IMR-90 (cell line): ENCODE measurements around the gene RNPEP. TPM values are rescaled to one million over a fixed set of nuclear protein-coding genes. Genes with fewer than 3 reads are reported as not detected.
A peak's percentile ranks its signal among the peaks of the same experiment; 100 is the strongest.

Experiments
- ATAC-seq: fragments of 200-7000 bp; cut with Tn5 transposase; 2 replicates; pipeline ENCODE4 v1.9.1; 2020; ENCODE audit warnings: low read depth, mild to moderate bottlenecking, moderate library complexity
- BruUV-seq: library from RNA; stranded (reverse); fragments of 400-500 nt; replicated peaks from 2 replicates; lab custom pipeline; 2021; lab: Mats Ljungman, UMichigan
- CTCF ChIA-PET: fragments of 300-600 bp; formaldehyde crosslinking; extraction: SDS; loops from one replicate; lab custom pipeline; 2021; ENCODE audit warnings: antibody characterized with exemption; lab: Yijun Ruan, JAX
- POLR2A ChIA-PET: fragments of 300-600 bp; sonication (Branson Sonifier 250); formaldehyde crosslinking; loops from one replicate; lab custom pipeline; 2022; ENCODE audit warnings: antibody characterized with exemption; ENCODE audit not compliant: unreplicated experiment; lab: Charles Lee
- DNase-seq: peaks from one replicate; pipeline ENCODE4 v3.0.0; 2013
- H2AFZ ChIP-seq: replicated peaks from 2 replicates; pipeline ENCODE3; 2013; ENCODE audit warnings: low read length, mild to moderate bottlenecking; ENCODE audit not compliant: poor library complexity
- H2AK5ac ChIP-seq: 2 replicates; pipeline ENCODE4 v1.6.1; 2013; ENCODE audit warnings: low read depth, low read length, inconsistent platforms
- H2AK9ac ChIP-seq: replicated peaks from 2 replicates; pipeline ENCODE3; 2013; ENCODE audit warnings: mild to moderate bottlenecking, low read depth, low read length, moderate library complexity; ENCODE audit not compliant: poor library complexity
- H2BK120ac ChIP-seq: 2 replicates; pipeline ENCODE4 v1.6.1; 2013; ENCODE audit warnings: low read depth, low read length, inconsistent platforms
- H2BK15ac ChIP-seq: 3 replicates; pipeline ENCODE4 v1.6.1; 2013; ENCODE audit warnings: low read depth, low read length, inconsistent platforms
- H2BK20ac ChIP-seq: 2 replicates; pipeline ENCODE4 v1.6.1; 2013; ENCODE audit warnings: low read depth, mild to moderate bottlenecking, inconsistent platforms, low read length, moderate library complexity
- H2BK5ac ChIP-seq: 2 replicates; pipeline ENCODE4 v1.6.1; 2013; ENCODE audit warnings: mild to moderate bottlenecking, low read depth, low read length, inconsistent platforms; ENCODE audit not compliant: poor library complexity, severe bottlenecking
- H3K14ac ChIP-seq: replicated peaks from 2 replicates; pipeline ENCODE4 v1.6.1; 2013; ENCODE audit warnings: low read depth, low read length, inconsistent platforms
- H3K18ac ChIP-seq: 2 replicates; pipeline ENCODE4 v1.6.1; 2013; ENCODE audit warnings: low read depth, low read length, control low read depth
- H3K23ac ChIP-seq: 2 replicates; pipeline ENCODE4 v1.6.1; 2013; ENCODE audit warnings: low read depth, low read length, inconsistent platforms
- H3K27ac ChIP-seq: 2 replicates; pipeline ENCODE4 v1.5.1; 2013; ENCODE audit warnings: mild to moderate bottlenecking, control low read depth, low read length; ENCODE audit not compliant: insufficient read depth
- H3K27me3 ChIP-seq: 2 replicates; pipeline ENCODE4 v1.6.1; 2013; ENCODE audit warnings: low read length; ENCODE audit not compliant: control insufficient read depth, insufficient read depth
- H3K36me3 ChIP-seq: 2 replicates; pipeline ENCODE4 v1.6.1; 2013; ENCODE audit warnings: low read length, mixed read lengths; ENCODE audit not compliant: control insufficient read depth, insufficient read depth
- H3K4ac ChIP-seq: 2 replicates; pipeline ENCODE4 v1.6.1; 2013; ENCODE audit warnings: low read depth, low read length, inconsistent platforms
- H3K4me1 ChIP-seq: 2 replicates; pipeline ENCODE4 v1.6.1; 2013; ENCODE audit warnings: low read length, mixed read lengths; ENCODE audit not compliant: control insufficient read depth, insufficient read depth
- H3K4me2 ChIP-seq: 2 replicates; pipeline ENCODE4 v1.6.1; 2013; ENCODE audit warnings: low read depth, mild to moderate bottlenecking, control low read depth, low read length, moderate library complexity
- H3K4me3 ChIP-seq: 2 replicates; pipeline ENCODE4 v1.5.1; 2013; ENCODE audit warnings: low read depth, mild to moderate bottlenecking, control low read depth, low read length, moderate library complexity; ENCODE audit not compliant: insufficient read depth
- H3K56ac ChIP-seq: 2 replicates; pipeline ENCODE4 v1.6.1; 2013; ENCODE audit warnings: low read length, inconsistent platforms; ENCODE audit not compliant: insufficient read depth; ENCODE audit errors: extremely low read depth
- H3K79me1 ChIP-seq, 2 experiments: 2 replicates each; pipeline ENCODE4 v1.6.1; 2013; ENCODE audit warnings: low read length in 2 of 2, inconsistent platforms in 1 of 2, low read depth in 1 of 2
- H3K9ac ChIP-seq: 2 replicates; pipeline ENCODE4 v1.6.1; 2013; ENCODE audit warnings: low read depth, low read length, control low read depth
- H3K9me1 ChIP-seq: 2 replicates; pipeline ENCODE4 v1.6.1; 2013; ENCODE audit warnings: low read length, inconsistent platforms; ENCODE audit not compliant: insufficient read depth
- H3K9me3 ChIP-seq: 2 replicates; pipeline ENCODE4 v1.6.1; 2013; ENCODE audit warnings: low read length; ENCODE audit not compliant: control insufficient read depth, insufficient read depth
- H4K20me1 ChIP-seq: 2 replicates; pipeline ENCODE4 v1.6.1; 2013; ENCODE audit warnings: low read length, inconsistent platforms; ENCODE audit not compliant: insufficient read depth
- H4K5ac ChIP-seq: 2 replicates; pipeline ENCODE4 v1.6.1; 2013; ENCODE audit warnings: mild to moderate bottlenecking, low read depth, low read length, control low read depth
- H4K8ac ChIP-seq, 2 experiments: 2 replicates each; pipeline ENCODE4 v1.6.1; 2013; ENCODE audit warnings: low read depth in 2 of 2, low read length in 2 of 2, control low read depth in 1 of 2, inconsistent platforms in 1 of 2
- H4K91ac ChIP-seq: 2 replicates; pipeline ENCODE4 v1.6.1; 2013; ENCODE audit warnings: low read depth, low read length, inconsistent platforms; ENCODE audit not compliant: insufficient read depth
- CHD1 ChIP-seq: IDR thresholded peaks from 2 replicates; pipeline ENCODE4 v1.6.1; 2012; ENCODE audit warnings: low read depth, low read length, improper control_type of control experiment
- MAFK ChIP-seq: IDR thresholded peaks from 2 replicates; pipeline ENCODE4 v1.6.1; 2012; ENCODE audit warnings: low read depth, low read length, improper control_type of control experiment
- MAZ ChIP-seq: IDR thresholded peaks from 2 replicates; pipeline ENCODE4 v1.6.1; 2012; ENCODE audit warnings: low read depth, mild to moderate bottlenecking, low read length, improper control_type of control experiment, moderate library complexity, borderline replicate concordance
- MXI1 ChIP-seq: IDR thresholded peaks from 2 replicates; pipeline ENCODE4 v1.6.1; 2012; ENCODE audit warnings: low read depth, mild to moderate bottlenecking, low read length, moderate library complexity, borderline replicate concordance
- NFE2L2 ChIP-seq: fragments of 150-350 bp; IDR thresholded peaks from 2 replicates; pipeline ENCODE4 v1.6.1; 2016; ENCODE audit warnings: low read depth, mild to moderate bottlenecking, low read length
- RCOR1 ChIP-seq: IDR thresholded peaks from 2 replicates; pipeline ENCODE4 v1.6.1; 2012; ENCODE audit warnings: mild to moderate bottlenecking, low read length, improper control_type of control experiment; ENCODE audit not compliant: insufficient replicate concordance
- RFX5 ChIP-seq: IDR thresholded peaks from 2 replicates; pipeline ENCODE4 v1.8.0; 2012; ENCODE audit warnings: low read depth, mild to moderate bottlenecking, low read length, moderate library complexity
- SMC3 ChIP-seq: fragments of 150-350 bp; IDR thresholded peaks from 2 replicates; pipeline ENCODE4 v1.6.1; 2016; ENCODE audit warnings: low read depth, mild to moderate bottlenecking, antibody characterized with exemption, low read length, moderate library complexity
- WGBS, 2 experiments: methylation state at CpG; one replicate each; pipeline versions ENCODE4 v1.1.5 to v1.1.7; 2013; ENCODE audit warnings: missing lambda C conversion rate in 2 of 2; ENCODE audit not compliant: insufficient read length in 1 of 2; ENCODE audit errors: extremely low coverage in 2 of 2; 5-methylcytosine and 5-hydroxymethylcytosine counted together
- dilution Hi-C: fragments of 300-500 bp; cut with HindIII; formaldehyde crosslinking; loops from one replicate; pipeline ENCODE4 v1.14.3; 2018; ENCODE audit warnings: low sequenced_read_pairs; ENCODE audit not compliant: unreplicated experiment
- in situ Hi-C: fragments of 300-500 bp; cut with MboI; formaldehyde crosslinking; loops from 3 replicates; pipeline ENCODE4 v1.14.3; 2019; ENCODE audit warnings: low sequenced_read_pairs, inconsistent platforms, mixed read lengths
- intact Hi-C: fragments of 100-400 bp; cut with micrococcal nuclease; formaldehyde crosslinking; loops from 2 replicates; pipeline ENCODE4 v1.10.0; 2022
- polyA plus RNA-seq, 3 experiments: library from polyadenylated mRNA; depleted of rRNA; stranded (reverse); fragments of >200 nt; gene quantifications; 2 replicates each; pipeline ENCODE4 v1.2.3, GENCODE V29; 2012; ENCODE audit warnings: low replicate concordance in 1 of 3
- total RNA-seq: library from RNA; depleted of rRNA; stranded (reverse); fragments of >200 nt; gene quantifications from 2 replicates; pipeline ENCODE4 v1.2.3, GENCODE V29; 2012
- TF ChIP-seq, protein P1 (sequence below): fragments of 150-350 bp; IDR thresholded peaks from 2 replicates; pipeline ENCODE4 v1.6.1; 2017; ENCODE audit warnings: mild to moderate bottlenecking, antibody characterized with exemption, low read length, low read depth

RNPEP gene
- total and polyA plus RNA-seq, 2 of the 4 experiments (the other 2 are of a cell fraction) = 49.8 to 75.4 TPM

DNA sequence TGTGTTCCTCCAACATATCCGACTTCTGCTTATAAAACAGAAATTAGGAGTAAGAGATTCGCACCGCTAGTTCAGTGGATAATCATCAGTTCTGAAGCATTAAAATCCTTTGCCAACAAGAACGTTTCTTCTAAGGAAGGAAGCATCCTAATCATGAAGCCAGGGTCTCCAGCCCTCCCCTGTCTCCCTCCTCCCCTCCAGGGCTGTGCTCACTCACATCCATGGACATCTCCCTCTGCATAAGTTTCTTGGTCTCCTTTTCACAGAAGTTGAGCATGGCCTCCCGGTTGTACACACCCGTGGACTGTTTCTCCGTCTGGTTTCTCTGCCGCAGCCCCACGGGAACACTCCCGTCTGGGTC, 36.6 kb upstream of the RNPEP start:
- ATAC-seq = peak; percentile 4
- Histone ChIP-seq H3K9ac (peak overlapping the region; percentile 94), H4K91ac (peak overlapping the region; percentile 83)

More for the DNA sequence above, 36.6 kb upstream of the RNPEP start:
- Histone ChIP-seq H3K18ac (peak overlapping the region; percentile 83), H2BK5ac (peak overlapping the region; percentile 79), H3K27ac (peak overlapping the region; percentile 78), H3K14ac (peak overlapping the region; percentile 95), H3K56ac (peak overlapping the region; percentile 86), H2AK9ac (peak overlapping the region; percentile 97), H3K4me3 (peak overlapping the region; percentile 72), H2BK20ac (peak overlapping the region; percentile 37; the same call in 1 of the 2 replicates), H3K4ac (peak overlapping the region; percentile 89), H4K5ac (peak overlapping the region; percentile 47), H3K23ac (peak overlapping the region; percentile 99), H2AFZ (peak overlapping the region; percentile 86), H3K9me3 (no peaks in the 10 kb centered on the region), H2BK120ac (peak overlapping the region; percentile 75), H3K36me3 (peaks cover 3% of the 10 kb centered on the region; the same call in 1 of the 2 replicates), H3K4me2 (peak overlapping the region; percentile 73), H2BK15ac (peak overlapping the region; percentile 37; the same call in 1 of the 3 replicates), H3K27me3 (no peaks in the 10 kb centered on the region), H4K8ac (peak overlapping the region; percentile 5 to 67; a peak in 2 of 4 replicates), H4K20me1 (peaks cover 23% of the 10 kb centered on the region), H2AK5ac (peak overlapping the region; percentile 94), H3K9me1 (peaks cover 24% of the 10 kb centered on the region), H3K4me1 (peaks cover 28% of the 10 kb centered on the region), H3K79me1 (peaks cover 17 to 62% of the 10 kb centered on the region in 2 experiments)
- TF ChIP-seq RFX5 (no peak), MAZ (no peak), MXI1 (no peak), NFE2L2 (no peak), MAFK (no peak), CHD1 (no peak), RCOR1 (no peak), SMC3 (no peak)
- TF ChIP-seq, protein P1, sequence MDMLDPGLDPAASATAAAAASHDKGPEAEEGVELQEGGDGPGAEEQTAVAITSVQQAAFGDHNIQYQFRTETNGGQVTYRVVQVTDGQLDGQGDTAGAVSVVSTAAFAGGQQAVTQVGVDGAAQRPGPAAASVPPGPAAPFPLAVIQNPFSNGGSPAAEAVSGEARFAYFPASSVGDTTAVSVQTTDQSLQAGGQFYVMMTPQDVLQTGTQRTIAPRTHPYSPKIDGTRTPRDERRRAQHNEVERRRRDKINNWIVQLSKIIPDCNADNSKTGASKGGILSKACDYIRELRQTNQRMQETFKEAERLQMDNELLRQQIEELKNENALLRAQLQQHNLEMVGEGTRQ = no peak
- no peak for DNase-seq
- BruUV-seq = TSS peak; percentile 60
- intact Hi-C loops (loop anchor here (1.0 to 2.0 kb wide), 2 partner anchors 29 to 50 kb away; no protein-coding TSS in a partner anchor), dilution Hi-C loops (no loop called here), in situ Hi-C loops (no loop called here)
- 29% methylated on average over 6 of the region's 10 CpGs; no CpG with 5 or more reads in 1 of the 2 experiments for WGBS, 2 experiments
- CTCF ChIA-PET = interaction anchor here (0.9 to 3.6 kb wide), 2 partner anchors 17 to 50 kb away, joined by 3 to 27 read pairs; no protein-coding TSS in a partner anchor
- POLR2A ChIA-PET = interaction anchor here (0.7 to 2.9 kb wide), 6 partner anchors 8 to 50 kb away, joined by 3 to 24 read pairs (median 4); no protein-coding TSS in a partner anchor
